ENCODE measurements around the gene EXOSC1.

- no peak for TF ChIP-seq EZH2 (IDR thresholded peaks at IDR 0.05; ENCODE audit: low read length, unreplicated experiment)
- no peak for TF ChIP-seq CTCF (conservative IDR thresholded peaks at IDR 0.05; ENCODE audit: low read depth, low read length)
- TF ChIP-seq EZH2phosphoT487 (IDR thresholded peaks at IDR 0.05; ENCODE audit: borderline replicate concordance, low read length) = no peak
Observed at GRCh38 chr10:97408496-97408992, 37.3 kb downstream of the EXOSC1 start.

Data from PC-3 (cell line).